HuH-7 (cell line): ENCODE measurements around the gene CHRND.

Source experiments
- DNase-seq: peaks from one replicate; pipeline ENCODE4 v3.0.0; 2011; ENCODE audit warnings: low spot score

CHRND gene

DNA sequence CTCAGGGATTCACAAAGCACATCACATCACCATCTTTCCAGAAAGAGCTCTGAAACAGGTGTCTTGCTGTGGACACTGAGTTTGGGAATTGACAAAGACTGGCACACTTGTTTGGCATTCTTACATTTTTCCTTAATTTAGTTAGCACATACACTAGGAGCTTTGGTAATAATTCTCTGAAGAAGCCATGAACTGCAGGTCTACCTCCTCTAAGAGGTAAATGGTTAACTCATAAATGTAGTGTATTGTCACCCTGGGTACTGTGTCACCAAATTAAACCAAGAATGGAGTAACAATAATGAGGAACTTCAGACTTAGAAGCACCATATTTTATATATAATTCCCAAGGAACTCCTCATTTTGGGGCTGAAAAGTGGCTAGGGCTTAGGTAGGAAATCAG, 47.1 kb downstream of the CHRND start:
- DNase-seq, result no peak

DNA sequence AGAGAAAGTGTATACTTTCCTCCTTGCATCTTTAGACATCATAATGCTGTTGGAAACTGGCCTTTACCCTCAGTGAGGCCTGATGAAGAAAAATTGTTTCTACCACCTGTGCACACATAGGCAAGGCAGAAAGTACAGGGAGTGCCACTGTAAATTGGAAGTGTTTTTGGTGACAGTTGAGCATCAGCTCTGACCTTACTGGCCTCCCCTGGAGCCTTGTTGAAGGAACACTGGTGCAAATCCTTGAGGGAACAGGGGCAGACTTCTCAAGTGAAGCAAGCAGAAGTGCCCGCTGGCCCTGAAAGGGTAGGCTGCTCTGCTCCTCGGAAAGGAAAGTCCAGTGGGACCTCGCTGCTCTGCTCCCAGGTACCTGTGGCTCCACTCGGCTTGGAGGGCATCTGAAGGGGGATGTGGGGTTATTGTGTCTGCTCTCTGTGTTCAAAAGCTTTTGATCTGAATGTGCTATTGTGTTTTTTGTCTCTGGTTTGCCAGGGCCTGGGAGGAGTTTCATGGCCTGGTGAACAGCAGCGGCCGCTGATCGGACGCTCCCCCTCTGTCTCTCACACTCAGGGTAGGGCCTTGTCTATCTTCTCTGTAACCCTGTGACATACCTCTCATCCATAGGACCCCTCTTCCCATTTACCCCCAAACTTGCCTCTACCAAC, 47.9 kb downstream of the CHRND start:
- no peak for DNase-seq

GRCh38 chr2:232574674-232575403, 48.9 kb downstream of the CHRND start:
- no peak for DNase-seq

GRCh38 chr2:232575404-232575746, 49.4 kb downstream of the CHRND start:
- DNase-seq, result no peak

- no peak for DNase-seq
Observed at GRCh38 chr2:232576995-232577394, 51.0 kb downstream of the CHRND start.

DNA sequence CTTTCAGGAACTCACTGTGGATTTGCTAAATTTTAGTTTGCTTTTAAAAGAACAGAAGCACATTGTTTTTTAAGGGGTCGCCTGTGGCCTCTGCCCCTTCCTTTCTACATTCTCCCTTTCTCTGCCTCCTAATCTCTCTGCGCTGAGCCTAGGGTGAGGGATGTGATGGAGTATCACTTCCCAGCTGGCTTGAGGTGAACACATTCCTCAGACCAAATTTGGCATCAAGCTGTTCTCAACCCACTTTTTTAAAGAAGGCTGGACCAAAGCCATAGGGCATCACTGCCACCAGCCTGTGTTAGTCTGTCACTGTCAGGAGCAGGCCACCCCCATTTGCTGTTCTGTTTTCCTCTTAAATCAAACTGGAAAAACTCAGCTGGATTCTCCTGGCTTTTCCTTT, 51.9 kb downstream of the CHRND start:
- DNase-seq, result no peak

- no peak for DNase-seq
Observed at GRCh38 chr2:232578626-232579025, 52.7 kb downstream of the CHRND start.

GRCh38 chr2:232580648-232580981, 54.7 kb downstream of the CHRND start:
- no peak for DNase-seq

GRCh38 chr2:232581725-232582124, 55.8 kb downstream of the CHRND start:
- DNase-seq, result no peak

- no peak for DNase-seq
Observed at GRCh38 chr2:232584238-232584637, 58.3 kb downstream of the CHRND start.
